Measurements from ENCODE around the gene HS6ST3.

Gene HS6ST3

DNA sequence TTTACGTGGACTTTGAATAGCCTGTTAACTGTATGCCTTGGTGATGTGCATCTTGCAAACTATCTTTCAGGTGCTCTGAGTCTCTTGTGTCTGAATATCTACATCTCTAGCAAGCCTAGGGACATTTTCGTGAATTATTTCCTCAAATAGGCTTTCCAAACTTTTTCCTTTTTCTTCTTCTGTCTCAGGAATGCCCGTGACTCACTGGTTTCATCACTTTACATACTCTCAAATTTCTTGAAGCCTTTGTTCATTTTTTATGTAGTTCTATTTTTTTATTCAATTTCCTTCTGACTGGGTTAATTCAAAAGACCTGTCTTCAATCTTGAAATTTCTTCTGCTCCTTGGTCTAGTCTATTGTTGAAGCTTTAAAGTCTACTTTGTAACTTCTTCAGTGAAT is 572.1 kb downstream of the HS6ST3 start:
- no peak for DNase-seq (ENCODE audit: extremely low spot score)
- POLR2A ChIA-PET, result no interaction called here
- TF ChIP-seq, protein P1, sequence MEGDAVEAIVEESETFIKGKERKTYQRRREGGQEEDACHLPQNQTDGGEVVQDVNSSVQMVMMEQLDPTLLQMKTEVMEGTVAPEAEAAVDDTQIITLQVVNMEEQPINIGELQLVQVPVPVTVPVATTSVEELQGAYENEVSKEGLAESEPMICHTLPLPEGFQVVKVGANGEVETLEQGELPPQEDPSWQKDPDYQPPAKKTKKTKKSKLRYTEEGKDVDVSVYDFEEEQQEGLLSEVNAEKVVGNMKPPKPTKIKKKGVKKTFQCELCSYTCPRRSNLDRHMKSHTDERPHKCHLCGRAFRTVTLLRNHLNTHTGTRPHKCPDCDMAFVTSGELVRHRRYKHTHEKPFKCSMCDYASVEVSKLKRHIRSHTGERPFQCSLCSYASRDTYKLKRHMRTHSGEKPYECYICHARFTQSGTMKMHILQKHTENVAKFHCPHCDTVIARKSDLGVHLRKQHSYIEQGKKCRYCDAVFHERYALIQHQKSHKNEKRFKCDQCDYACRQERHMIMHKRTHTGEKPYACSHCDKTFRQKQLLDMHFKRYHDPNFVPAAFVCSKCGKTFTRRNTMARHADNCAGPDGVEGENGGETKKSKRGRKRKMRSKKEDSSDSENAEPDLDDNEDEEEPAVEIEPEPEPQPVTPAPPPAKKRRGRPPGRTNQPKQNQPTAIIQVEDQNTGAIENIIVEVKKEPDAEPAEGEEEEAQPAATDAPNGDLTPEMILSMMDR (IDR thresholded peaks at IDR 0.05; ENCODE audit: control extremely low read depth, extremely low read depth, low read depth, missing control alignments), result no peak
- CTCF ChIA-PET, result no interaction called here

GRCh38 chr13:96667294-96668018 is 577.5 kb downstream of the HS6ST3 start:
- ChIA-PET POLR2A (no interaction called here), CTCF (interaction anchor here (1.2 kb wide), 1 partner anchor 8 kb away, joined by 3 read pairs; no protein-coding TSS in a partner anchor)
- TF ChIP-seq, protein P1 (IDR thresholded peaks at IDR 0.05; ENCODE audit: control extremely low read depth, extremely low read depth, low read depth, missing control alignments), result no peak
- no peak for DNase-seq (ENCODE audit: extremely low spot score)

GRCh38 chr13:96671073-96671472 is 581.2 kb downstream of the HS6ST3 start:
- CTCF ChIA-PET, result no interaction called here
- no peak for DNase-seq (ENCODE audit: extremely low spot score)
- TF ChIP-seq, protein P1 (IDR thresholded peaks at IDR 0.05; ENCODE audit: control extremely low read depth, extremely low read depth, low read depth, missing control alignments), result no peak
- POLR2A ChIA-PET, result no interaction called here

DNA sequence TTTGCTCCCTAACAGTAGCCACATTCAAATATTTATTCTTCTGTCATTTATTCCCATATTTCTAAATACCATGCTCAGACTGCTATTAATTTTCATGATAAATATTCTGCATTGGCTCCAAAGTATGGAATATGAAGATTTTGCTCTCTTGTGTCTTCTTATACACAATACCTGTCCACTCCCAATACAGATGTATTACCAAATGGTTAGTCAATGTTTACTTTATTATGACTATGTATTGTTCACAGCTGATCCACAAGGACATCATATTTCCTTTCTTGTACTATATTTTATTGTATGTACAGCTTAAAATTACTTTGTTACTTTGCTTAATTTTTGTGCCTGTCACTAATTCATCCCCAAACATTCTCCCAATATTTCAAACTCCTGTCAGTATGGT is 582.1 kb downstream of the HS6ST3 start:
- ChIA-PET CTCF (interaction anchor here (1.3 kb wide), 1 partner anchor 20 kb away, joined by 3 read pairs; no protein-coding TSS in a partner anchor), POLR2A (no interaction called here)
- TF ChIP-seq, protein P1 (IDR thresholded peaks at IDR 0.05; ENCODE audit: control extremely low read depth, extremely low read depth, low read depth, missing control alignments), result no peak
- no peak for DNase-seq (ENCODE audit: extremely low spot score)

GRCh38 chr13:96673825-96674224 is 583.9 kb downstream of the HS6ST3 start:
- CTCF ChIA-PET, result no interaction called here

GRCh38 chr13:96677029-96677428 is 587.1 kb downstream of the HS6ST3 start:
- TF ChIP-seq, protein P1 (IDR thresholded peaks at IDR 0.05; ENCODE audit: control extremely low read depth, extremely low read depth, low read depth, missing control alignments), result no peak
- DNase-seq (ENCODE audit: extremely low spot score), result no peak

More at GRCh38 chr13:96673825-96674224, 583.9 kb downstream of the HS6ST3 start:
- POLR2A ChIA-PET, result no interaction called here
- TF ChIP-seq, protein P1 (IDR thresholded peaks at IDR 0.05; ENCODE audit: control extremely low read depth, extremely low read depth, low read depth, missing control alignments), result no peak
- DNase-seq (ENCODE audit: extremely low spot score), result no peak

More at GRCh38 chr13:96677029-96677428, 587.1 kb downstream of the HS6ST3 start:
- POLR2A ChIA-PET, result no interaction called here
- CTCF ChIA-PET, result no interaction called here

Data from GM10248 (cell line).